ENCODE data around the gene BMERB1. TPM values are rescaled to one million over a fixed set of nuclear protein-coding genes. Genes with fewer than 3 reads are reported as not detected.
A peak's percentile ranks its signal among the peaks of the same experiment; 100 is the strongest.
"Not testable (repeated sequence)": the region's sequence is repeated elsewhere in the genome, so short reads cannot be mapped to it uniquely, and the experiment has no call there.

BMERB1 gene
- total RNA-seq, 1 experiment from 2014 or later: 64.2 TPM

DNA sequence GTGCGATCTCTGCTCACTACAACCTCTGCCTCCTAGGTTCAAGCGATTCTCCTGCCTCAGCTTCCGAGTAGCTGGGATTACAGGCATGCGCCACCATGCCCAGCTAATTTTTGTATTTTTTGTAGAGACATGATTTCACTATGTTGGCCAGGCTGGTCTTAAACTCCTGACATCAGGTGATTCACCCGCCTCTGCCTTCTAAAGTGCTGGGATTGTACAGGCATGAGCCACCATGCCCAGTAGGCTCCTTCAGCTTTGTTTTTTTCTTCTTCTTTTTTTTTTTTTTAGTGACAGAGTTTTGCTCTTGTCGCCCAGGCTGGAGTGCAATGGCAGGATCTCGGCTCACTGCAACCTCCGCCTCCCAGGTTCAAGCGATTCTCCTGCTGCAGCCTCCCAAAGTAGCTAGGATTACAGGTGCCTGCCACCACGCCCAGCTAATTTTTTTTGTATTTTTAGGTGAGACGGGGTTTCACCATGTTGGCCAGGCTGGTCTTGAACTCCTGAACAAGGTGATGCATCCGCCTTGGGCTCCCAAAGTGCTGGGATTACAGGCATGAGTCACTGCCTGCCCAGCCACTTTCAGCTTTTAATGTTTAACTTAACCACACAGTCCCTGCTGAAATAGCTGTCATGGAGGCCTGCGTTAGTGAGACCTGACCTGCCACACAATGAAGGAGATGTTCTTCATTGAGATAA, 112.8 kb downstream of the BMERB1 start:
- H3K27ac ChIP-seq; H3K4me3 ChIP-seq; DNase-seq; H3K9me3 ChIP-seq (replicated peaks); H3K27me3 ChIP-seq; H3K4me1 ChIP-seq: not testable (repeated sequence)
- H3K36me3 ChIP-seq: peaks cover 10% of the 10 kb centered on the region; the same call in 1 of the 2 replicates

DNA sequence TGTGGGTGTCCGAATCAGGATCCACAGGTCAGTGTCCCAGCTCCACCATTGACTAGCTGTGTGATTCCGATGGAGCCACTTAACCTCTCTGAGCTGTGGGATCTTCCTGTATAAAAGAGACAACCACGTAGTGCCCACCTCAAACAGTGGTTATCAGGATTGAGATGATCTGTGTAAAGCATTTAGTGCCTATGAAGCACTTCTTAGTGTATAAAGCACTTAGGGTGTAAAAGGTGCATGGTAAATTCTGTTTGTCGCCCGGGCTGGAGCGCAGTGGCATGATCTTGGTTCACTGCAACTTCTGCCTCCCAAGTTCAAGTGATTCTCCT, 113.3 kb downstream of the BMERB1 start:
- no peaks in the 10 kb centered on the region for H3K27me3 ChIP-seq
- no peak for DNase-seq
- peaks cover 9% of the 10 kb centered on the region for H3K9me3 ChIP-seq (replicated peaks)
- H3K4me1 ChIP-seq: 0 out of 2 replicates have a peak, but pooled peaks cover 4% of the 10 kb centered on the region
- no peak overlapping the region for H3K27ac ChIP-seq
- H3K36me3 ChIP-seq: peaks cover 10% of the 10 kb centered on the region; the same call in 1 of the 2 replicates
- H3K4me3 ChIP-seq: no peak overlapping the region

DNA sequence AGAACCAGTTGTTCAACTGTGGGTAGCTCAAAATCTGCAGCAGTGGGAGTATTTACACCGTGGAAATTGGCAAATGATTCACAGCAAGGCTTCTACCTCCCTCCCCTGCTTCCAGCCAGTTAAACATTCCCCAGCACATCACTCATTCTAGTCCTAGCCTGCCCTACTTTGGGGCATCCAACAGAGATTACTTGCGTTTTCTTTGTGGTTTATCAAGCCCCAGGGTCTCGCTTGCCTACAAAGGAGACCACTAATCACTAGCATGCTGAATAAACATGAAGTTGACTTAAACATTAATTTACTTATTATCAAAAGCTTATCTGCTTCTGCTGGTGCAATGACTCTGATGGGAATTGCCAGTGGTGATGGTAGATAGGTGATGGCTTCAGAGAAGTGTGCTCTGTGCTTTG, 114.1 kb downstream of the BMERB1 start:
- DNase-seq: peak; percentile 50 to 57
- H3K4me3 ChIP-seq: no peak overlapping the region
- H3K36me3 ChIP-seq: peaks cover 10% of the 10 kb centered on the region; the same call in 1 of the 2 replicates

DNA sequence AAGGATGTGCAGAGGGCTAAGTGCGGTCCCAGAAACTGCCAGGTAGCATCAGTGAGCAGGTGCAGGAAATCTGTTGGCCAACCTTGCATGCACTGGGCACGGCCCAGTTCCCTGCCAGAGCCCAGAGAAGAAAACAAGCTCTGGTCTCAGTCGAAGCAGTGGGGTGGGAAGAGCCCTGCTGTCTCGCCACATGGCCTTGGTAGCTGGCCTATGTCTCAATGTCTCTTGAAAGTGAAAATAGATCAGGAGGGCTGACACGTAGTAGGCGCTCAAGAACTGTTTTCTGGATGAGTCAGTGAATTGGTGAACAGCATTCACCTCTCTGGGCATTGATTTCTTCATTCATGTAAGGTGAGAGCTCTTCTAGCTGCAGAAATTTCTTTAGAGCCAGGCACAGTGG, 118.1 kb downstream of the BMERB1 start:
- no peaks in the 10 kb centered on the region for H3K27me3 ChIP-seq
- no peak overlapping the region for H3K27ac ChIP-seq
- 0 out of 2 replicates have a peak, but pooled peaks cover 4% of the 10 kb centered on the region for H3K4me1 ChIP-seq
- H3K4me3 ChIP-seq: no peak overlapping the region
- DNase-seq: no peak
- no peaks in the 10 kb centered on the region for H3K9me3 ChIP-seq (replicated peaks)
- H3K36me3 ChIP-seq: peaks cover 2% of the 10 kb centered on the region; the same call in 1 of the 2 replicates

More for the DNA sequence above, 114.1 kb downstream of the BMERB1 start:
- Histone ChIP-seq H3K9me3 (replicated peaks) (peaks cover under 1% of the 10 kb centered on the region; the same call in 1 of the 2 replicates), H3K27me3 (no peaks in the 10 kb centered on the region), H3K4me1 (0 out of 2 replicates have a peak, but pooled peaks cover 4% of the 10 kb centered on the region), H3K27ac (no peak overlapping the region)

DNA sequence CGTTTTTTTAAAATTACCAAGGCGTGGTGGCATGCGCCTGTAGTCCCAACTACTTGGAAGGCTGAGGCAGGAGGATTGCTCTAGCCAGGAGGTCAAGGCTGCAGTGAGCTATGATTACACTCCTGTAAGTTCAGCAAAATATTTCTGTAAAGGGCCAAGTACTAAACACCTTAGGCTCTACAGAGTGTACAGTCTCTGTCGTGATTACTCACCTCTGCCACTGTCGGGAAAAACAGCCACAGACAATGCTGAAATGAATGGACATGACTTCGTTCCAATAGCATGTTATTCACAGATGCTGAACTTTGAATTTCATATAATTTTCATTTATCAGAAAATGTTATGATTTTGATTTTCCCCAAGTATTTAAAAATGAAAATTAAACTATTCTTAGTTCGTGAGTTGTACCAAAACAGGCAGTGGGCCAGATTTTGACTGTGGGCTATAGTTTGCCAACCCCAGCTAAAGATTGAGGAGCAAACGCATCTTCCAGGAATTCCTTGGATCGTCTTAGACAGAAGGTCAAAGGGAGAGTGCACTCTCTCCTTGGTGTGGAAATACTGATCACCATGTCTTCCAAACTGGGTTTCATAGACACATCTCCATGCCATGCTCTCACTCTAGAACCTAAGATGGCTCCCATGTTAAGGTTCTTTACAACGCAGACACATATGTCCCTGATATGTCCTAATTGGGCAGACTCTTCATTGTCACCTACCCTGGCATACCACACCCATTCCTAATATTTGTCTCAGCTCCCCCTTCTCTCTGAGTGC, 119.1 kb downstream of the BMERB1 start:
- Histone ChIP-seq H3K9me3 (replicated peaks) (no peaks in the 10 kb centered on the region), H3K4me3 (no peak overlapping the region), H3K27me3 (no peaks in the 10 kb centered on the region), H3K4me1 (0 out of 2 replicates have a peak, but pooled peaks cover 4% of the 10 kb centered on the region), H3K36me3 (peaks cover 2% of the 10 kb centered on the region; the same call in 1 of the 2 replicates), H3K27ac (no peak overlapping the region)
- no peak for DNase-seq

DNA sequence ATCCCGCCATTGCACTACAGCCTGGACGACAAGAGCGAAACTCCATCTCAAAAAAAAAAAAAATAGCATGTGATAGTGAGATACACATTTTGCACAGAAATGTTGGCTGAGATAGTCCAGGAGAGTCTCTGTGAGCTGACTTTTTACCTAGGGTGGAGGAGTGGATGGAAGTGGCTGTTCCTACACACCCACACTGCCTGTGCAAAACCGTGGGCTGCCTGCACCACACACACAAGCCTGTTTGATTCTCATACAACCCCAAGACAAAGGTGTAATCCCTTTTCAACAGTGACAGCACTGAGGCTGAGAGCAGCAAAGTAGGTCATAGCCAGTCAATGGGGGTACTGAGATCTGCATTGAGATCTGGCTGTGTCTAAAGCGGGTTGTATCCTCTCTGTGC, 121.7 kb downstream of the BMERB1 start:
- no peaks in the 10 kb centered on the region for H3K9me3 ChIP-seq (replicated peaks)

DNA sequence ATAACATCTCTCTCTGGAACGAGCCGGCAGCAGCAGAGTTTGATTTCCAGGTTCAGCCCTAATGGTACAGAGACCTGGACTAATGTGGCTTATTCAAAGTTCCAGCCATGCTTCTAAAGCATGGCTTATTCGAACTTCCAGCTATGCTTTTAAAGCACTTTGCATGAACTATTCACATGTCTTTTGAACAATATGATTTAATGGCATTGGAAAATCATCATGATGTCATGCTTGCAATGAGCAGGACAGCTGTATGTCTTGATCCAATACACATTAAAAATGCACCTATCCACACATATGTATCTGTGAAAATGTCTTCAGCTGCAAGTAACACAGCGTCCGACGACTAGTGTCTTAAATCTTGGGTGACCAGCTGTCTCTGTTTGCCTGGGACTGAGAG, 122.9 kb downstream of the BMERB1 start:
- Histone ChIP-seq H3K4me3 (no peak overlapping the region), H3K27ac (no peak overlapping the region), H3K36me3 (no peaks in the 10 kb centered on the region; the same call in 1 of the 2 replicates), H3K4me1 (no peaks in the 10 kb centered on the region), H3K27me3 (no peaks in the 10 kb centered on the region), H3K9me3 (replicated peaks) (no peaks in the 10 kb centered on the region)
- DNase-seq: no peak

More for the DNA sequence above, 121.7 kb downstream of the BMERB1 start:
- Histone ChIP-seq H3K27ac (no peak overlapping the region), H3K36me3 (no peaks in the 10 kb centered on the region; the same call in 1 of the 2 replicates), H3K27me3 (no peaks in the 10 kb centered on the region), H3K4me3 (no peak overlapping the region), H3K4me1 (no peaks in the 10 kb centered on the region)
- DNase-seq: no peak

DNA sequence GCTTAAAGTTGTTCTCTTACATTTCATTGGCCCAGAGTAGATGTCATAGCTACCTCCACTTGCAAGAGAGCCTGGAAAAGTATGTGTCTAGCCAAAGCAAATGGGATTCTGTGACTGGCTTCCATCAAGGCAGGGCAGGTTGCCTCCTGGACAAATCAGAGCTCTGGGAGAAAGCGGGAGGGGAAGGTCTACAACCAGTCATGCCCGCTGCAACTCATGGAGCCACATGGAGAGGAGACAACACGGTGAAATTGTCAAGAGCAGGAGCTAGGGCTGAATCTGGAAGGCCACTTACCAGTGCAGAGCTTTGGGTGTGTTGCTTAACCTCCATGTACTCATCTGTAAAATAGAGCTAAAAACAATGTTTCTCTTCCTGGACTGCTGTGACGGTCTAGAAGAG, 124.8 kb downstream of the BMERB1 start:
- Histone ChIP-seq H3K4me1 (no peaks in the 10 kb centered on the region), H3K9me3 (replicated peaks) (no peaks in the 10 kb centered on the region), H3K27me3 (no peaks in the 10 kb centered on the region), H3K4me3 (no peak overlapping the region), H3K36me3 (peaks cover 3% of the 10 kb centered on the region; the same call in 1 of the 2 replicates), H3K27ac (no peak overlapping the region)
- no peak for DNase-seq

DNA sequence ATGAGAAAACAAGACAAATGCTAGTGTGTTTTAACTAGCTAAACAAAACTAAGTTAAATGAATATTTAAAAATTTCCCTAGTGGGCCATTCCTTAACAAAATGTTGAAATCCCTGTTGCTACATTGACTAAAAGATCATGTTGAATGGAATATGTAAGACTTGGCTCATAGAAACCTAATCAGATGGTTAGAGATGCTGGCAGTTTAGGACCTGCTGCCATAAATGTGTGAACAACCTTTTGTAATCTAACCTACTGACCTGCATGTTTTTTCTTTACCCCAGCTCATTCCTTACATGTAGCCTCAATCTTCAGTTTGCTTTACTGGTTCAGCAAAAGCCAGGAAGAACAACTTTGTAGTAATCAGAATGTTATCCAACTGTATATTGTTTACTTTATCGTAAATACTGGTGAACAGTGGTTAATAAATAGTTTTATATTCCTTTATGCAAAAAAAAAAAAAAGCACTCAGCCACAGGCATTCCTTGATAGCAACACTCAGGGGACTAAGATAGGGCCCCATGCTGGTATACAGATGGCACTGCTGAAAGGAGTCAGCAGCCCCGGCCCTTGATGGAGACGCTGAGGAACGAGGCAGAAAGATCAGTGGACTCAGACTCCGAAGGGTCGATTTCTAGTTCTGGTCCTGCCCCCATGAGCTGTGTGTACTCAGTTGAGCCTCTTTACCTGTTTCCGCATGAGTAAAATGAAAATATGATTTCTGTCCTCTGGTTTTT, 130.4 kb downstream of the BMERB1 start:
- no peaks in the 10 kb centered on the region for H3K9me3 ChIP-seq (replicated peaks)
- H3K27ac ChIP-seq: no peak overlapping the region
- H3K36me3 ChIP-seq: peaks cover 19% of the 10 kb centered on the region
- no peaks in the 10 kb centered on the region for H3K27me3 ChIP-seq
- no peak for DNase-seq
- H3K4me1 ChIP-seq: no peaks in the 10 kb centered on the region
- no peak overlapping the region for H3K4me3 ChIP-seq

DNA sequence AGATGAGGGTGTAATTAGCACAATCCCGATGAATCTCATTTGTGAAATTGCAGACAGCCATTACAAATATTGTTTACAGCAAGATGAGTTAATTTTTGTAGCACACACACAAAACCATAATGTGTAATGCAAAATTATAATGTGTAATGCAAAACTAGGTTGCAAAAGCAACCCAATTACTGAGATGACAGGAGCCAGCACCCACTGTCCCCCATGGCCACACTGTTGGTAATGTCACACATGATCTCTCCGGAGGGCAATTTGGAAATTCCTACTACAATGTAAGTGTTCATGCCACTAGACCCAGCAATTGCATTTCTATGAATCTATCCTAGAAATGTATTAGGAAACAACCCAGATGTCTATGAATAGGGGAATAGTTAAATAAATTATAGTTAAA, 131.7 kb downstream of the BMERB1 start:
- Histone ChIP-seq H3K36me3 (peaks cover 19% of the 10 kb centered on the region), H3K9me3 (replicated peaks) (no peaks in the 10 kb centered on the region), H3K4me3 (no peak overlapping the region), H3K27ac (no peak overlapping the region), H3K4me1 (no peaks in the 10 kb centered on the region), H3K27me3 (no peaks in the 10 kb centered on the region)
- DNase-seq: no peak

DNA sequence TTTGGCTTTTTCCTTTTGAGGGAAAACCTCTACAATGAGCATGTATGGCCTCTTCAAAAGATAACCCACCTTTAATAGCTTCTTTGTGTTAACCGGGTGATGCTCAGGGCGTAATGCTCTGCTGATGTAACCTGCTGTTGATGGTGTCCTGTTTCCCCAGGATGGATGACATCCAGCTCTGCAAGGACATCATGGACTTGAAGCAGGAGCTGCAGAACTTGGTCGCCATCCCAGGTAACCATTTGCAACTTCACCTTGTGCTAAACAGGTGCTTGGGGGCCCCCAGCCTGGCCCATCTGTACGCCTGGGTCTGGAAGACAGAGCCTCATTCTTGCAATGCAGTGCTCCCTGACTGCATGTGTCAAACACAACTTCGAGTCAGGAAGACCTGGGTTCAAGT, 133.4 kb downstream of the BMERB1 start:
- Histone ChIP-seq H3K27ac (no peak overlapping the region), H3K4me1 (no peaks in the 10 kb centered on the region), H3K4me3 (no peak overlapping the region), H3K27me3 (no peaks in the 10 kb centered on the region), H3K9me3 (replicated peaks) (no peaks in the 10 kb centered on the region), H3K36me3 (peaks cover 19% of the 10 kb centered on the region)
- DNase-seq: no peak

DNA sequence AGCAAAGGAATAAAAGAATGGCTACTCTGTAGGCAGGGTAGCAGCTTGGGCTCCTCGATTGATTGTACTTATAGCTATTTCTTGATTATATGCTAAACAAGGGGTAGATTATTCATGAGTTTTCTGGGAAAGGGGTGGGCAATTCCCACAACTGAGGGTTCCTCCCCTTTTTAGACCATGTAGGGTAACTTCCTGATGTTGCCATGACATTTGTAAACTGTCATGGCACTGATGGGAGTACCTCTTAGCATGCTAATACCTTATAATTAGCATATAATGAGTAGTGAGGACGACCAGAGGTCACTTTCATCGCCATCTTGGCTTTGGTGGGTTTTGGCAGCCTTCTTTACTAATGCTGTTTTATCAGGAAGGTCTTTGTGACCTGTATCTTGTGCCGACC, 136.3 kb downstream of the BMERB1 start:
- not testable (repeated sequence) for H3K4me1 ChIP-seq; H3K4me3 ChIP-seq; H3K27ac ChIP-seq; H3K27me3 ChIP-seq; DNase-seq; H3K9me3 ChIP-seq (replicated peaks)
- peaks cover 19% of the 10 kb centered on the region for H3K36me3 ChIP-seq

DNA sequence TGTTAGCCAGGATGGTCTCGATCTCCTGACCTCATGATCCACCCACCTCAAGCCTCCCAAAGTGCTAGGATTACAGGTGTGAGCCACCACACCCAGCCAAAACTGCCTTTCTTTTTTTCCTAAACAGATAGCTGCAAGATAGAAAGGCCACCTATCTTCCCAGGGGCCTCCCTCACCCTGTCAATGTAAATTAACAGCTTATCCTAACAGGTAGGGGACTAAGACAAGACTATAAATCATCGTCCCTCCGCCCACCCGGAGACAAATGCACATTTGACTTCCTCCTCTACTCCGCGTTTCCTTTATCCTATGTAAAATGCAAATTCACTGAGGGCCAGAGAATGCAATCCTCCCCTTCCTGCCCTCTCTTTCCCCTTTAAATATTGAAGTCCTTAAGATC, 137.2 kb downstream of the BMERB1 start:
- H3K4me1 ChIP-seq: no peaks in the 10 kb centered on the region
- H3K4me3 ChIP-seq: no peak overlapping the region
- DNase-seq: no peak
- peaks cover 19% of the 10 kb centered on the region for H3K36me3 ChIP-seq
- H3K9me3 ChIP-seq (replicated peaks): no peaks in the 10 kb centered on the region
- H3K27me3 ChIP-seq: no peaks in the 10 kb centered on the region
- H3K27ac ChIP-seq: no peak overlapping the region

DNA sequence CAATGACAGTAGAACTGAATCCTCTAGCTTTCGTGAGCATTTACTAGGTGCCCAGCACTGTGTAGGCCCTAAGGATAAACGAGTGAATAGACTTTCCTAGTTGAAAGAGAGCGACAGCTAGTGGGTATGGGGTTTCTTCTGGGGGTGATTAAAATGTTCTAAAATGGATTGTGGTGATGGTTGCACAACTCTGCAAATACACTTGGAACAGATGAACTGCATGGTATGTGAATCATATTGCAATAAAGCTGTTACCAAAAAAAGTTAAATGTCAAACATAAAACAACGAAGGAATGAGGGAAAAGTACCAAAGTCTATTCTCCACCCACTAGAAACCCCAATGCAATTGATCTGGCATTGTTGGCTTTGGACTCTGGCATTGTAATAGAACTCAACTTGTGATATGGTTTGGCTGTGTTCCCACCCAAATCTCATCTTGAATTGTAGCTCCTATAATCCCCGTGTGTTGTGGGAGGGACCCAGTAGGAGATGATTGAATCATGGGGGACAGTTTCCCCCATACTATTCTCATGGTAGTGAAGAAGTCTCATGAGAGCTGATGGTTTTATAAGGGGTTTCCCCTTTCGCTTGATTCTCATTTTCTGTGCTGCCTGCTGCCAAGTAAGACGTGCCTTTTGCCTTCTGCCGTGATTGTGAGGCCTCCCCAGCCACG, 138.1 kb downstream of the BMERB1 start:
- DNase-seq: no peak
- peaks cover 22% of the 10 kb centered on the region for H3K36me3 ChIP-seq
- no peak overlapping the region for H3K4me3 ChIP-seq
- H3K27ac ChIP-seq: no peak overlapping the region
- no peaks in the 10 kb centered on the region for H3K27me3 ChIP-seq
- no peaks in the 10 kb centered on the region for H3K4me1 ChIP-seq
- H3K9me3 ChIP-seq (replicated peaks): no peaks in the 10 kb centered on the region

Measured in SJCRH30 (cell line).